Psoas muscle (tissue), 8 donors: ENCODE data around the gene CLDN10. TPM values are rescaled to one million over a fixed set of nuclear protein-coding genes. Genes with fewer than 3 reads are reported as not detected.

Source experiments
- ATAC-seq, 4 donors: fragments of 200-7000 bp; cut with Tn5 transposase; one replicate each; pipeline ENCODE4 v1.9.1; 2020; ENCODE audit warnings: moderate library complexity in 3 of 4, mild to moderate bottlenecking in 2 of 4
- DNase-seq, 2 donors: peaks; one replicate each; pipeline ENCODE4 v3.0.0-alpha.2; 2020
- H3K27ac ChIP-seq: fragments of 200-600 bp; one replicate; pipeline ENCODE4 v1.8.0; 2022
- H3K27me3 ChIP-seq, 3 donors: fragments of 200-600 bp in 1 of 3; one replicate each; pipeline versions ENCODE4 v1.6.1 to v1.8.0; 2013 to 2022; ENCODE audit warnings: low read length in 2 of 3, mild to moderate bottlenecking in 2 of 3, moderate library complexity in 1 of 3; ENCODE audit not compliant: insufficient read depth in 3 of 3
- H3K36me3 ChIP-seq, 2 donors: fragments of 200-600 bp in 1 of 2; one replicate each; pipeline versions ENCODE4 v1.6.1 to v1.8.0; 2013 to 2022; ENCODE audit warnings: low read depth in 1 of 2, mild to moderate bottlenecking in 1 of 2, moderate library complexity in 1 of 2; ENCODE audit not compliant: insufficient read depth in 1 of 2
- H3K4me1 ChIP-seq: fragments of 200-600 bp; one replicate; pipeline ENCODE4 v1.8.0; 2022
- H3K4me3 ChIP-seq: fragments of 200-600 bp; one replicate; pipeline ENCODE4 v1.8.0; 2022; ENCODE audit warnings: mild to moderate bottlenecking
- H3K9me3 ChIP-seq: fragments of 200-600 bp; one replicate; pipeline ENCODE4 v1.8.0; 2022
- CTCF ChIP-seq: fragments of 200-600 bp; IDR thresholded peaks from one replicate; pipeline ENCODE4 v1.8.0; 2022; ENCODE audit warnings: antibody characterized with exemption
- WGBS, 3 donors: extraction: QIAGEN DNeasy Blood & Tissue Kit; methylation state at CpG; one replicate each; pipeline versions ENCODE4 v1.1.6 to v1.1.7; 2013; 5-methylcytosine and 5-hydroxymethylcytosine counted together
- intact Hi-C, 2 donors: fragments of 100-400 bp; cut with DNase I; formaldehyde crosslinking; loops; one replicate each; pipeline versions ENCODE4 v1.11.0 to v1.14.2; 2022
- polyA plus RNA-seq, 3 donors: library from polyadenylated mRNA; stranded (reverse); fragments of 200-250 nt; gene quantifications; one replicate each; pipeline ENCODE4 v1.2.3, GENCODE V29; 2013
- total RNA-seq, 4 donors: library from RNA; stranded (reverse); fragmentation: NEBNext Ultra II Directional in 2 of 4; extraction: Animal tissue kit (Norgen Biotek cat#: 25700) in 2 of 4; gene quantifications; one replicate each; pipeline versions ENCODE4 v1.2.1 to v1.2.4, GENCODE V29; 2021 to 2023
- donor health status: healthy with polysubstance abuse.
- donor health status: DM: no; HTN: no; CAD: no; lungs with moderate emphysema.
- donor health status: Bipolar disorder and iron deficiency.
- donor health status: healthy.
- donor health status: DM: yes; HTN: yes; CAD: no.
- donor health status: DM: no; HTN: no; CAD: no.
- donor health status: DM: no; HTN: no; CAD: no.
- donor health status: DM: yes; HTN: yes; CAD: no.

The CLDN10 gene
- total and polyA plus RNA-seq, 7 donors, result 0.04 to 0.26 (median 0.14) TPM; not detected in 2

DNA sequence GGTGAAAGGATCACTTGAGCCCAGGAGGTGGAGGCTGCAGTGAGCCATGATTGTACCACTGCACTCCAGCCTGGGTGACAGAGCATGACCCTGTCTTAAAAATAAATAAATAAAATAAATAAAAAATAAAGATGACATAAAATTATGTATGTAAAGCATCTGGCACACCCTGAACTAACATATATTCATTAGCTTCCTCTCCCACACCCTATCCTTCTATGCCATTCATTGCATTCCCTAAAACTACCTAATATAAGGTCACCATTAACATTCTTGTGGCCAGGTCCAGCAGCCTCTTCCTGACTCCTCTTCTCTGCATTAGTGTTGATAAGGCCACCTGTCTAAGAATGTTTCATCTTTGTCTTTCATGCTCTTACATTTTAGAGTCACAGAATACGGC, 44.5 kb upstream of the CLDN10 start:
- ATAC-seq, result no peak
- intact Hi-C loops, result no loop called here
- H3K4me1 ChIP-seq, result no peaks in the 10 kb centered on the region
- H3K27me3 ChIP-seq, result no peaks in the 10 kb centered on the region
- no peak overlapping the region for H3K4me3 ChIP-seq
- H3K9me3 ChIP-seq, result no peaks in the 10 kb centered on the region
- DNase-seq, result no peak
- H3K36me3 ChIP-seq, result no peaks in the 10 kb centered on the region
- WGBS, 3 donors, result 0 to 94% (median 62%) methylated on average over 1 of the region's 1 CpG
- no peak overlapping the region for H3K27ac ChIP-seq
- no peak for TF ChIP-seq CTCF

DNA sequence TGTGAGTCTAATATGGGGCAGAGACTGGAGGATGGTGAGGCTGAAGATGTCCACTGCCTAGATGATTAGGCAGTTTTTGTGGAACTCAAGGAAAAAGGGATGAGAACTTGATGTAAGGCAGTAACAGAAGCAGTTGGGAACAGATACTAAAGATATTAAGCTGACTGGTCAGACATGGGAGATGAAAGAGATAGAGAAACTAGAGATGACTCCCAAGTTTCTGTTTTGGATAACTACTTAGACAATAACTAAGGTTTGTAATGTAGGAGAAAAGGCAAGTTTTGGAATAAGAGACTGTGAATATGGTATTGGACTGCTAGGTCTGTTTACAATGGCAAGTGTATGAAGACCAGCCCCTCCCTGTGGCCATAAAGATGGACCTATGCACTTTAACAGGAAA, 43.5 kb upstream of the CLDN10 start:
- no peak for TF ChIP-seq CTCF
- Histone ChIP-seq H3K27ac (no peak overlapping the region), H3K27me3 (no peaks in the 10 kb centered on the region), H3K36me3 (no peaks in the 10 kb centered on the region), H3K4me3 (no peak overlapping the region), H3K9me3 (no peaks in the 10 kb centered on the region), H3K4me1 (no peaks in the 10 kb centered on the region)
- intact Hi-C loops, result no loop called here
- ATAC-seq, result no peak
- DNase-seq, result no peak

DNA sequence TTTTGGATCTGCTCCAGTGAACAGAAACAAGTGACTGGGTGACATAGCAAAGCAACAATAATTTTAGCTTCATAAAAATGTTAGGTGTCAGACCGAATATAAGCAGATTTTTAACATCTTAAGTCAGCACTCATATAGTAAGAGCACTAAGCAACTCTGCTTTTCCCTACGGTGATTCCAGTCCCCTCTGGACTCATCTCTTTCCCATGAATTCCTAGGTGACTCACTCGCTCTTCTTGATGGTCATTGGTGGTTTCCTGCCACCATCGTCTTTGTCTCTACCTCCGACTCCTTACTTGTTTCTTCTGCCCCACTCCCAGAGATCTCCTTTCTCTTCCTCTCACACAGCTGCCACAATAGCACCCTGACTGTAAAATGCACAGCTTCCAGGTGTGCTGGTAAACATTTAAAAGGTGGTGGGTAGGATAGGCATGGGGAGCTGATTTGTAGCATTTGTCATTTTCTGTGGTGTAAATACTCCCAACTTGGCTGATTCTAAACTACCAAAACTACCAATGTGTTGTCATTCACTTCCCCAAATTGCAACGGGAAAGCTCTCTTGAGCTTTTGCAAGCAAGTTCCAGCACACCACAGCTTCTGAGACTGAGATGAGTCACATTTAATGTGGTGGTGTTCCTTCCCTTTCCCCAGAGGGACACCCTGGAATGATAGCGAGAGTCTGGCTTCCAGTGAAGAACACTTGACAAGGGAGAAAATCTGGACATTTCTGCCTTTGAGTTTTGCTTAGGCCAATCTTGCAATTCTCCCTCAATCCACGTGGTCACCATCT, 42.8 kb upstream of the CLDN10 start:
- Histone ChIP-seq H3K27ac (no peak overlapping the region), H3K9me3 (no peaks in the 10 kb centered on the region), H3K4me1 (no peaks in the 10 kb centered on the region), H3K36me3 (no peaks in the 10 kb centered on the region), H3K27me3 (no peaks in the 10 kb centered on the region), H3K4me3 (no peak overlapping the region)
- no peak for TF ChIP-seq CTCF
- 63 to 71% (median 66%) methylated on average over 8 of the region's 8 CpGs for WGBS, 3 donors
- DNase-seq (no peak), ATAC-seq (no peak)
- intact Hi-C loops, result no loop called here

DNA sequence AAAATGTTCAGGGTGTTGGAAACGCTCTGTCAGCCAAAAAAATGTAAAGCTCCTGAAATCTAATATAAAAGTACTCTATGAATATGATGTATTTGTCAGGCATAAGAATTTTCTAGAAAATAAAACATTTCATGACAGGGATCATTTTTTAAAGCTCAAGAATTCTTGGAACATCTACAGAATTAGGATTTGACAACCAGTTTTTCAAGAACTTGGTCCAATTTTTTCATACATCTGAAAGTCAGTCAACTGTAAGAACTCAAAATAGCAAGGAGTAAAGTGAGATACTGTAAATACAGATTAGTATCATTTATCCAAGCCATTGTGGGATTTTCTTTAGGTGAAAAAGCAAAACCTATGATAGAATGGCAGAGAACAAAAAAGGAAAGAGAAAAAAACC, 41.6 kb upstream of the CLDN10 start:
- H3K27me3 ChIP-seq, result no peaks in the 10 kb centered on the region
- no peaks in the 10 kb centered on the region for H3K4me1 ChIP-seq
- no peaks in the 10 kb centered on the region for H3K36me3 ChIP-seq
- H3K4me3 ChIP-seq, result no peak overlapping the region
- no peak for TF ChIP-seq CTCF
- intact Hi-C loops, result no loop called here
- DNase-seq (no peak), ATAC-seq (no peak)
- no peak overlapping the region for H3K27ac ChIP-seq
- no peaks in the 10 kb centered on the region for H3K9me3 ChIP-seq
- WGBS, 3 donors, result 83 to 90% (median 90%) methylated on average over 1 of the region's 1 CpG

GRCh38 chr13:95512424-95512823, 40.1 kb upstream of the CLDN10 start:
- Histone ChIP-seq H3K4me3 (no peak overlapping the region), H3K36me3 (no peaks in the 10 kb centered on the region), H3K27me3 (no peaks in the 10 kb centered on the region), H3K27ac (no peak overlapping the region), H3K4me1 (no peaks in the 10 kb centered on the region), H3K9me3 (no peaks in the 10 kb centered on the region)
- no peak for DNase-seq
- WGBS, 3 donors, result 66 to 88% (median 78%) methylated on average over 3 of the region's 3 CpGs
- intact Hi-C loops, result no loop called here
- no peak for TF ChIP-seq CTCF
- no peak for ATAC-seq
